K562 (cell line): Measurements from ENCODE around the gene LRGUK. TPM values are rescaled to one million over a fixed set of nuclear protein-coding genes. Genes with fewer than 3 reads are reported as not detected.

Source experiments
- ESRRA ChIP-seq: fragments of 450-650 bp; IDR thresholded peaks from 2 replicates; pipeline ENCODE4 v1.6.1; 2014; ENCODE audit warnings: low read depth, mild to moderate bottlenecking, moderate library complexity, borderline replicate concordance
- GATAD2B ChIP-seq: fragments of 450-650 bp; IDR thresholded peaks from 2 replicates; pipeline ENCODE4 v1.6.1; 2017; ENCODE audit warnings: mild to moderate bottlenecking, borderline replicate concordance
- ZBTB9 ChIP-seq: fragments of 450-650 bp; formaldehyde crosslinking; IDR thresholded peaks from 2 replicates; pipeline ENCODE4 v1.4.0; 2020; ENCODE audit warnings: mild to moderate bottlenecking, moderate library complexity
- ZNF717 ChIP-seq: fragments of 250-450 bp; sonication (Bioruptor Pico); IDR thresholded peaks from 2 replicates; pipeline ENCODE4 v1.5.0; 2021
- polyA plus RNA-seq, 8 experiments: library from polyadenylated mRNA; depleted of rRNA in 4 of 8; stranded (reverse) in 5 of 8; unstranded in 3 of 8; fragments of >200 nt; fragmentation: Nextera tagmentation in 2 of 8; fragmentation: Illumina TruSeq in 1 of 8; extraction: Ambion mirVana in 2 of 8; extraction: Trizol in 1 of 8; gene quantifications; 2 replicates each; pipeline versions ENCODE4 v1.2.1 to v1.2.3, GENCODE V29; 2011 to 2014; ENCODE audit warnings: inconsistent platforms in 1 of 8, missing spikeins in 1 of 8
- total RNA-seq, 7 experiments: library from RNA; depleted of rRNA in 6 of 7; stranded (reverse); fragments of >200 nt in 6 of 7; fragmentation: Illumina TruSeq in 2 of 7; extraction: Trizol in 2 of 7; gene quantifications; 2 replicates each; pipeline versions ENCODE4 v1.2.1 to v1.2.3, GENCODE V29; 2011 to 2021; ENCODE audit warnings: low replicate concordance in 1 of 7
- TF ChIP-seq, protein P1 (sequence below), 2 experiments: fragments of 450-650 bp; formaldehyde crosslinking in 1 of 2; IDR thresholded peaks; 2 replicates each; pipeline versions ENCODE4 v1.4.0 to v1.6.1; 2014 to 2020; ENCODE audit warnings: mild to moderate bottlenecking in 2 of 2, borderline replicate concordance in 1 of 2, low read depth in 1 of 2

The LRGUK gene
- total and polyA plus RNA-seq, 9 of the 15 experiments (the other 6 are each of a cell fraction or from before 2014, with no cell fraction given), result 0.04 to 0.33 (median 0.18) TPM

DNA sequence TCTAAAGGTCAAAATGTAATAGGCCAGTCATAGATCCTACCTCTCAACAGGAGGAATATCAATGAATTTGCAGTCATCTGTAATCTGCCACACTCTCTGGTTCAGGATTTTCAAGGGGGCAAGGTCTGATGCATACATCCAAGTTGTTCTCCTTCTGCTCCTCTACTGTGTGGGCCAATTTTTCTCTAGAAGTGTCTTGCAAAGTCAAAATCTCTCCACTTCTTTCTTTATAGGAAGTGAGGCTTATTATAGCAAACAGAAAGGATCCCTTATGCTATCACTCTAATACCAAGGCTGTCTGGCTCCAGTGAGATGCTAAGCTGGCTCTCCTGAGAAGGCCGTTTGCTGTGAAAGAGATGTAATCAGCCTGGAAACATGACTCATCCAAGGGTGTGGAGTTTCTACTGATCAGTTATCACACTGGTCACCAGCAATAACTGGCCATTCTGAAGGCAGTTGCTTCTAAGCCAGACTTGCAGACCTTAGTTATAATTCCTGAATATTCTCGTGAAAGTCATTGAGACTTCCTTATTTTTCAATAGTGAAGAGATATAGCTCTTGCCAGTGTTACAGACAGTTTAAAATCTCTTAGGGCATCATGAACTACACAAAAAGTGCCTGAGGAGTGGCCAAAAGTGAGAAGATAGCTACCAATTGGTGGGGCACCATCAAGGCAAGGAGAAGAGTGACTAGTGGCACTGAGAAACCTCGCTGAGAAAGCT, 43.2 kb upstream of the LRGUK start (continued):
- TF ChIP-seq, protein P1, sequence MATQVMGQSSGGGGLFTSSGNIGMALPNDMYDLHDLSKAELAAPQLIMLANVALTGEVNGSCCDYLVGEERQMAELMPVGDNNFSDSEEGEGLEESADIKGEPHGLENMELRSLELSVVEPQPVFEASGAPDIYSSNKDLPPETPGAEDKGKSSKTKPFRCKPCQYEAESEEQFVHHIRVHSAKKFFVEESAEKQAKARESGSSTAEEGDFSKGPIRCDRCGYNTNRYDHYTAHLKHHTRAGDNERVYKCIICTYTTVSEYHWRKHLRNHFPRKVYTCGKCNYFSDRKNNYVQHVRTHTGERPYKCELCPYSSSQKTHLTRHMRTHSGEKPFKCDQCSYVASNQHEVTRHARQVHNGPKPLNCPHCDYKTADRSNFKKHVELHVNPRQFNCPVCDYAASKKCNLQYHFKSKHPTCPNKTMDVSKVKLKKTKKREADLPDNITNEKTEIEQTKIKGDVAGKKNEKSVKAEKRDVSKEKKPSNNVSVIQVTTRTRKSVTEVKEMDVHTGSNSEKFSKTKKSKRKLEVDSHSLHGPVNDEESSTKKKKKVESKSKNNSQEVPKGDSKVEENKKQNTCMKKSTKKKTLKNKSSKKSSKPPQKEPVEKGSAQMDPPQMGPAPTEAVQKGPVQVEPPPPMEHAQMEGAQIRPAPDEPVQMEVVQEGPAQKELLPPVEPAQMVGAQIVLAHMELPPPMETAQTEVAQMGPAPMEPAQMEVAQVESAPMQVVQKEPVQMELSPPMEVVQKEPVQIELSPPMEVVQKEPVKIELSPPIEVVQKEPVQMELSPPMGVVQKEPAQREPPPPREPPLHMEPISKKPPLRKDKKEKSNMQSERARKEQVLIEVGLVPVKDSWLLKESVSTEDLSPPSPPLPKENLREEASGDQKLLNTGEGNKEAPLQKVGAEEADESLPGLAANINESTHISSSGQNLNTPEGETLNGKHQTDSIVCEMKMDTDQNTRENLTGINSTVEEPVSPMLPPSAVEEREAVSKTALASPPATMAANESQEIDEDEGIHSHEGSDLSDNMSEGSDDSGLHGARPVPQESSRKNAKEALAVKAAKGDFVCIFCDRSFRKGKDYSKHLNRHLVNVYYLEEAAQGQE (IDR thresholded peaks at IDR 0.05; ENCODE audit: borderline replicate concordance), result peak; percentile 64; the same call in 1 of the 2 replicates
- TF ChIP-seq, protein P1 (CRISPR knock-in tag; IDR thresholded peaks at IDR 0.05; ENCODE audit: low read depth), result no peak
- TF ChIP-seq ZNF717 (CRISPR knock-in tag), result 0 out of 2 replicates have a peak, but pooled peaks have one; percentile 42
- peak; percentile 89 for TF ChIP-seq GATAD2B
- TF ChIP-seq ESRRA, result peak; percentile 26; the same call in 1 of the 2 replicates
- TF ChIP-seq ZBTB9, result 0 out of 2 replicates have a peak, but pooled peaks have one; percentile 34
